Adrenal gland (tissue), 5 donors: ENCODE data around the gene SLC9A3.

ENCODE experiments used
- CTCF ChIP-seq, 6 experiments: fragments of 450-650 bp in 4 of 6; fragments of 200-600 bp in 2 of 6; sonication (generic) in 1 of 6; IDR thresholded peaks; 1 replicate in 5 of 6; 2 replicates in 1 of 6; pipeline versions ENCODE4 v1.5.1 to v1.8.0; 2016 to 2021; ENCODE audit warnings: antibody characterized with exemption in 6 of 6, mild to moderate bottlenecking in 2 of 6, moderate library complexity in 1 of 6
- POLR2A ChIP-seq, 2 donors: fragments of 450-650 bp; IDR thresholded peaks; one replicate each; pipeline ENCODE4 v1.6.1; 2017; ENCODE audit warnings: antibody characterized with exemption in 2 of 2, mild to moderate bottlenecking in 2 of 2, moderate library complexity in 1 of 2
- donor health status: DM: no; HTN: no; CAD: no.

GRCh38 chr5:473551-474192 lies 50.6 kb downstream of the SLC9A3 start:
- TF ChIP-seq CTCF (IDR thresholded peaks at IDR 0.05): no peak
- TF ChIP-seq POLR2A (IDR thresholded peaks at IDR 0.05): no peak
